Activated naive CD4-positive, alpha-beta T cell treated with anti-CD3 and anti-CD28 coated beads, Interleukin-2, amount 10 ng/mL, durations not matched to agents 7 days and 5 days (primary cell): ENCODE measurements around the gene CDT1.
A peak's percentile ranks its signal among the peaks of the same experiment; 100 is the strongest.

Source experiments
- CTCF ChIA-PET: fragments of 350-600 bp; sonication (Branson Sonifier 250); formaldehyde crosslinking; loops from one replicate; lab custom pipeline; 2021; ENCODE audit warnings: antibody characterized with exemption; lab: Charles Lee
- DNase-seq: peaks from one replicate; pipeline ENCODE4 v3.0.0-alpha.2; 2020
- H3K27ac Mint-ChIP-seq: one replicate; pipeline ENCODE4 v1.8.0; 2021; ENCODE audit warnings: mild to moderate bottlenecking, moderate library complexity, mixed read lengths
- H3K27me3 Mint-ChIP-seq: one replicate; pipeline ENCODE4 v1.8.0; 2021; ENCODE audit warnings: mild to moderate bottlenecking, mixed read lengths
- H3K36me3 Mint-ChIP-seq: one replicate; pipeline ENCODE4 v1.8.0; 2021; ENCODE audit warnings: mixed read lengths
- H3K4me1 Mint-ChIP-seq: one replicate; pipeline ENCODE4 v1.8.0; 2021; ENCODE audit warnings: mixed read lengths
- H3K4me3 Mint-ChIP-seq: one replicate; pipeline ENCODE4 v1.8.0; 2021; ENCODE audit warnings: mild to moderate bottlenecking, moderate library complexity, mixed read lengths
- H3K9me3 Mint-ChIP-seq: one replicate; pipeline ENCODE4 v1.8.0; 2021; ENCODE audit warnings: mixed read lengths

Gene CDT1

GRCh38 chr16:88793251-88793954 is 10.2 kb upstream of the CDT1 start:
- H3K27ac Mint-ChIP-seq: peak overlapping the region; percentile 91
- peaks cover 1% of the 10 kb centered on the region for H3K36me3 Mint-ChIP-seq
- H3K9me3 Mint-ChIP-seq: no peaks in the 10 kb centered on the region
- CTCF ChIA-PET: interaction anchor here (1.7 kb wide), 1 partner anchor 11 kb away, joined by 4 read pairs; no protein-coding TSS in a partner anchor
- H3K4me1 Mint-ChIP-seq: peaks cover 66% of the 10 kb centered on the region
- peak overlapping the region; percentile 31 for H3K4me3 Mint-ChIP-seq
- no peak for DNase-seq
- H3K27me3 Mint-ChIP-seq: no peaks in the 10 kb centered on the region

DNA sequence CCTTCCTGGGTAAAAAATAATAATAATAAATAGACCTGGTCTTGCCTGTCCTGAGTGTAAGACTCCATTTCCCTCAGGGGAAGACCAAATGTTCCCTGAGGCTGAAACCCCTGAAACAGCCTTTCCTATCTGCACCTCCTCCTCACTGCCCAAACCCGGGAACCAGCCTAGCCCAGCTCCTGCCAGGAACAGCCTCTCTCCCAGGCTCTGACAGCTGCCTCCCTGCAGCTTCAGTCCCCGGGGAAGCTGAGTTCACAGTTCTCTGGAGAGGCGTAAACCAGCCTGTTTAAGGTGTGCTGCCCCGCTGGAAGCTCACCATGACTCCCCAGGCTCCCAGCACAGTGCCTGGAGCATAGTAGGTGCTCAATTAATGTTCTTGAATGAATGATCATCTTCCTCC is 7.3 kb upstream of the CDT1 start:
- DNase-seq: no peak
- CTCF ChIA-PET: interaction anchor here (0.7 to 1.0 kb wide), 2 partner anchors 53 to 59 kb away, joined by 3 read pairs; no protein-coding TSS in a partner anchor
- H3K4me1 Mint-ChIP-seq: peaks cover 73% of the 10 kb centered on the region
- peaks cover 13% of the 10 kb centered on the region for H3K36me3 Mint-ChIP-seq
- H3K27me3 Mint-ChIP-seq: no peaks in the 10 kb centered on the region
- H3K9me3 Mint-ChIP-seq: no peaks in the 10 kb centered on the region
- H3K27ac Mint-ChIP-seq: peak overlapping the region; percentile 52
- H3K4me3 Mint-ChIP-seq: no peak overlapping the region

- H3K4me1 Mint-ChIP-seq: peaks cover 62% of the 10 kb centered on the region
- H3K4me3 Mint-ChIP-seq: no peak overlapping the region
- H3K27me3 Mint-ChIP-seq: no peaks in the 10 kb centered on the region
- CTCF ChIA-PET: no interaction called here
- DNase-seq: no peak
- H3K27ac Mint-ChIP-seq: no peak overlapping the region
- H3K9me3 Mint-ChIP-seq: no peaks in the 10 kb centered on the region
- peaks cover 13% of the 10 kb centered on the region for H3K36me3 Mint-ChIP-seq
These were observed 5.5 kb upstream of the CDT1 start for GRCh38 chr16:88798073-88798472.

- H3K27ac Mint-ChIP-seq: no peak overlapping the region
- H3K4me1 Mint-ChIP-seq: peaks cover 54% of the 10 kb centered on the region
- CTCF ChIA-PET: interaction anchor here (1.6 to 3.1 kb wide), 5 partner anchors 13 to 62 kb away, joined by 4 to 14 read pairs (median 6); partner anchors contain the start of genes GALNS and TRAPPC2L
- peaks cover 13% of the 10 kb centered on the region for H3K36me3 Mint-ChIP-seq
- no peaks in the 10 kb centered on the region for H3K27me3 Mint-ChIP-seq
- no peak overlapping the region for H3K4me3 Mint-ChIP-seq
- H3K9me3 Mint-ChIP-seq: no peaks in the 10 kb centered on the region
- DNase-seq: no peak
These were observed 4.7 kb upstream of the CDT1 start for GRCh38 chr16:88798772-88799455.

DNA sequence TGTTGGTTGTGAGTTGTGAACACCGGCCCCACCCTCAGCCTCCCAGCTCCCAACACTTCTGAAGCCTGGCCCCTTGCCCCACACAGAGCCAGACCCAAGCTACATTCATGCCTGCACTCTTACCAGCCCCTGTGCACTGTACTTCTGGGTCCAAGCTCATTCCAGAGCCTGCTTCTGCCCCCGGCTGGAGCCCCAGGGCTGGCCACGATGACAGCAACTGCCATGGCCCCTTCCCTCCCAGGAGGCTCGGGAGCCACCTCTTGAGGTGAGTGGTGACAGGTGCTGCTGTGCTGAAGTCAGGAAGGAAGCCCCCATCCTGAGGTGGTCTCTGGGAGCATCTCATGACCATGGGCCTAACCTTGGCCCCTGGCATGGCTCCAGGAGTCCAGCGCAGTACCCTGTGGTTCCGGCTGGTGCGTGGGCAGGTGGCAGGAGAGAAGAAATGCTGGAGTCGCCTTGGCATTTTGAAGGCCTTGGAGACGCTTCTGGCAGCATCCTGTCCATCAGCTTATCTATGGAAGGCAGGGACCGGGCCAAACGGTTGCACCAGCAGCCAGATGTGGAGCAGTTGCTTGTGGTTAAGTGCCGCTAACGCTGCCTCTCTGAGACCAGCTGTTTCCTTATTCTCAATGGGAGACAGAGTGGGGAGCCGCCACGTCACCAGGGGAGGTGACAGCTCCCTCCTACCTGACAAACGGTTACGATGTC is 3.9 kb upstream of the CDT1 start:
- Mint-ChIP-seq H3K9me3 (no peaks in the 10 kb centered on the region), H3K4me1 (peaks cover 51% of the 10 kb centered on the region), H3K27me3 (no peaks in the 10 kb centered on the region), H3K36me3 (peaks cover 15% of the 10 kb centered on the region), H3K4me3 (peak overlapping the region; percentile 6), H3K27ac (peak overlapping the region; percentile 62)
- CTCF ChIA-PET: interaction anchor here (1.6 to 3.1 kb wide), 6 partner anchors 10 to 63 kb away, joined by 4 to 14 read pairs (median 6); partner anchors contain the start of genes GALNS and TRAPPC2L
- DNase-seq: peak; percentile 73

DNA sequence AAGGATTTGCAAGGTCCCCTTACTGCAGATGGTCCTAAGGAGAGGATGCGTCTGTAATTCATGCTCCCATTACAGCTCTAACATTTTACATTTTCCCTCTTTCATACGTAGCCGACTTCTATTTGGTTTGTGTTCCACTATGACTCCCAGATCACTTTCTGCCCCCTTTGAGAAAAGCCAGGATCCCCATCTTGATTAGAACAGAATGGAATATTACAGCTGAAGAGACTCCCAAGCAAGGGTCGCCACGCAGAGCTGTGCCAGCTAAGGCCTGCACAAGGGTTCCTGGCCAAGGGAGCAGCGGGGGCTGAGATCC is 3.4 kb upstream of the CDT1 start:
- Mint-ChIP-seq H3K9me3 (no peaks in the 10 kb centered on the region), H3K27ac (peak overlapping the region; percentile 62), H3K36me3 (peaks cover 15% of the 10 kb centered on the region), H3K27me3 (no peaks in the 10 kb centered on the region), H3K4me3 (peak overlapping the region; percentile 6), H3K4me1 (peaks cover 49% of the 10 kb centered on the region)
- DNase-seq: no peak
- CTCF ChIA-PET: interaction anchor here (1.7 to 3.1 kb wide), 5 partner anchors 10 to 63 kb away, joined by 5 to 14 read pairs (median 6); partner anchors contain the start of genes GALNS and TRAPPC2L

DNA sequence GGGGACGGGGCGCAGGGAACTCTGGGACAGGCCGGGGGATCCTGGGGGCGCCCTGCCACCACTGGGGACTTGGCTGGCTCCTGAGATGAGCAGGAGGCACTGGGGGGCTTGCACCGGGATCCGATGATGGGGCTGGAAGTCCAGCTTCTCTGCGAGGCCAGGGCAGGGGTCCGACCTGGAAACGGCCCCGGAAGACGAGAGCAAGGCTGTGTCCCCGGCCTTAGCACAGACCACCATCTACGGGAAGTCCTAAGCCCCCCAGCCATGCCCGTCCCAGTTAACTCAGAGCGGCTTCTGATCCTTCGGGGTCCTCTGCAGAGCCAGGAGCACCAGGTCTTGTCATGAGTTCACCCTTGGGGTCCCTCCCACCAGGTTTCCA is 573 bp downstream of the CDT1 start:
- H3K27ac Mint-ChIP-seq: peak overlapping the region; percentile 68
- H3K4me1 Mint-ChIP-seq: peaks cover 42% of the 10 kb centered on the region
- H3K27me3 Mint-ChIP-seq: no peaks in the 10 kb centered on the region
- no peaks in the 10 kb centered on the region for H3K9me3 Mint-ChIP-seq
- peak overlapping the region; percentile 88 for H3K4me3 Mint-ChIP-seq
- no peak for DNase-seq
- peaks cover 32% of the 10 kb centered on the region for H3K36me3 Mint-ChIP-seq
- CTCF ChIA-PET: interaction anchor here (1.9 kb wide), 1 partner anchor 22 kb away, joined by 8 read pairs; no protein-coding TSS in a partner anchor

DNA sequence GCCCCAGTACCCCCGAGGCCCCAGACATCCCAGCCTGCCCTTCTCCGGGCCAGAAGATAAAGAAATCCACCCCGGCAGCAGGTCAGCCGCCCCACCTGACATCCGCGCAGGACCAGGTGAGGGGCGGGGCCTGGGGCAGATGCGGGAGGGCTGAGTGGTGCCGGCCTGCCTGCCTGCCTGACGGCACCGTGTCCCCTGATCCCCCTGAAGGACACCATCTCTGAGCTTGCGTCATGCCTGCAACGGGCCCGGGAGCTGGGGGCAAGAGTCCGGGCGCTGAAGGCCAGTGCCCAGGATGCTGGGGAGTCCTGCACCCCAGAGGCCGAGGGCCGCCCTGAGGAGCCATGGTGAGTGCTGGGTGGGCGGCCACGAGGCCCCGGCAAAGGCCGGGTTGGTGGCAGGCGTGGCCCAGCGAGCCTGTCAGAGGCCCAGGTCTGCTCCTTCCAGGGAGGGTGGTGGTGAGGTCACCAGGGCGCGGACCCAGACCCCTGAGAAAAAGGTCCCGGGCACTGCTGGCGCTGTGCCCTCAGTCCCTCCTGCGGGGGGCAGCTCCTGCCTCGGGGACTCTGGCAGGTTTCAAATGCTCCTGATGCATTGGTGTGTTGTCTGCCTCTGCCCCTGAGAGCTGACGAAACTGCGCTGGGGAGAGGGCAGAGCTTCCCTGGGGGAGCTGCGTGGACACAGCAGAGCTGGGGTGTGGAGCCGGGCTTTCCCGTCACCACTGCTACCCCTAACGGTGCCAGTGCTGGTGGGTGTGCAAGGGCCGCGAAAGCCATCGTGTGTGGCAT is 1.2 kb downstream of the CDT1 start:
- H3K4me3 Mint-ChIP-seq: peak overlapping the region; percentile 88
- no peaks in the 10 kb centered on the region for H3K9me3 Mint-ChIP-seq
- peaks cover 31% of the 10 kb centered on the region for H3K36me3 Mint-ChIP-seq
- H3K4me1 Mint-ChIP-seq: peaks cover 38% of the 10 kb centered on the region
- peak overlapping the region; percentile 68 for H3K27ac Mint-ChIP-seq
- H3K27me3 Mint-ChIP-seq: no peaks in the 10 kb centered on the region
- DNase-seq: peak; percentile 71
- CTCF ChIA-PET: interaction anchor here (1.9 kb wide), 1 partner anchor 22 kb away, joined by 8 read pairs; no protein-coding TSS in a partner anchor

- H3K27ac Mint-ChIP-seq: no peak overlapping the region
- CTCF ChIA-PET: interaction anchor here (1.9 kb wide), 1 partner anchor 23 kb away, joined by 8 read pairs; no protein-coding TSS in a partner anchor
- peaks cover 27% of the 10 kb centered on the region for H3K36me3 Mint-ChIP-seq
- H3K4me3 Mint-ChIP-seq: peak overlapping the region; percentile 48
- H3K4me1 Mint-ChIP-seq: peaks cover 38% of the 10 kb centered on the region
- no peak for DNase-seq
- H3K27me3 Mint-ChIP-seq: no peaks in the 10 kb centered on the region
- H3K9me3 Mint-ChIP-seq: no peaks in the 10 kb centered on the region
These were observed 1.7 kb downstream of the CDT1 start for GRCh38 chr16:88805340-88805715.

GRCh38 chr16:88805887-88806393 is 2.4 kb downstream of the CDT1 start:
- peaks cover 25% of the 10 kb centered on the region for H3K36me3 Mint-ChIP-seq
- no peak for DNase-seq
- no peaks in the 10 kb centered on the region for H3K9me3 Mint-ChIP-seq
- no peaks in the 10 kb centered on the region for H3K27me3 Mint-ChIP-seq
- peak overlapping the region; percentile 28 for H3K4me3 Mint-ChIP-seq
- CTCF ChIA-PET: interaction anchor here (1.9 kb wide), 1 partner anchor 24 kb away, joined by 8 read pairs; no protein-coding TSS in a partner anchor
- peaks cover 35% of the 10 kb centered on the region for H3K4me1 Mint-ChIP-seq
- no peak overlapping the region for H3K27ac Mint-ChIP-seq

DNA sequence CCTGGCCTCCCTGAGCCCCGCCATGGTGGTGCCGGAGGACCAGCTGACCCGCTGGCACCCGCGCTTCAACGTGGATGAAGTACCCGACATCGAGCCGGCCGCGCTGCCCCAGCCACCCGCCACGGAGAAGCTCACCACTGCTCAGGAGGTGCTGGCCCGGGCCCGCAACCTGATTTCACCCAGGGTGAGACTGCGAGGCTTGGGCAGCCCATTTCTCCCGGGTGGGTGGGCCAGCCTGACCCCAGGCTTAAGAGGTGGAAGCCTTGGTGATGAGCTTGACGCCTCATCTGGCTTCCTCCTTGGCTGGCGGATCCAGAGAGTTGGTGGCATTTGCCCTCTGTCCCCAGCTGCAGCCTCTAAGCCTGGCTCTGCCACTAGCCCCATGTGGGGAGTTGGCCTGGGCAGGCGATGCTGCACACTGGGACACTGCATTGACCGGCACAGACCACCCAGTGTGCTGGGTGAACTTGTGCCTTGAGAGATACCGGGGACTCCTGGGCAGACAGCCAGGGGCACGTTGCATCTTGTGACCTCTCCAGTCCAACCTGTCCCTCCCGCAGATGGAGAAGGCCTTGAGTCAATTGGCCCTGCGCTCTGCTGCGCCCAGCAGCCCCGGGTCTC is 3.0 kb downstream of the CDT1 start:
- no peaks in the 10 kb centered on the region for H3K9me3 Mint-ChIP-seq
- peaks cover 21% of the 10 kb centered on the region for H3K36me3 Mint-ChIP-seq
- CTCF ChIA-PET: no interaction called here
- H3K4me1 Mint-ChIP-seq: peaks cover 29% of the 10 kb centered on the region
- DNase-seq: no peak
- H3K27me3 Mint-ChIP-seq: no peaks in the 10 kb centered on the region
- H3K27ac Mint-ChIP-seq: no peak overlapping the region
- peak overlapping the region; percentile 28 for H3K4me3 Mint-ChIP-seq

GRCh38 chr16:88807142-88807625 is 3.6 kb downstream of the CDT1 start:
- Mint-ChIP-seq H3K27me3 (no peaks in the 10 kb centered on the region), H3K4me3 (no peak overlapping the region), H3K27ac (no peak overlapping the region), H3K9me3 (no peaks in the 10 kb centered on the region), H3K4me1 (peaks cover 28% of the 10 kb centered on the region), H3K36me3 (peaks cover 21% of the 10 kb centered on the region)
- DNase-seq: no peak
- CTCF ChIA-PET: no interaction called here
